GM12878 (cell line): Measurements from ENCODE around the gene HDGFL1. TPM values are rescaled to one million over a fixed set of nuclear protein-coding genes. Genes with fewer than 3 reads are reported as not detected.

Source experiments
- ATAC-seq: fragments of 200-7000 bp; cut with Tn5 transposase; 3 replicates; pipeline ENCODE4 v1.9.1; 2020; ENCODE audit warnings: mild to moderate bottlenecking, moderate library complexity
- BruUV-seq: library from RNA; stranded (reverse); fragments of 400-500 nt; replicated peaks from 2 replicates; lab custom pipeline; 2021; lab: Mats Ljungman, UMichigan
- CTCF ChIA-PET: fragments of 300-600 bp; sonication (Branson Sonifier 250); formaldehyde crosslinking; extraction: SDS; loops from one replicate; lab custom pipeline; 2021; ENCODE audit warnings: inconsistent platforms; lab: Yijun Ruan, JAX
- POLR2A ChIA-PET: fragments of 350-600 bp; formaldehyde crosslinking; extraction: SDS; loops from one replicate; lab custom pipeline; 2021; ENCODE audit warnings: inconsistent platforms; lab: Charles Lee
- RAD21 ChIA-PET: fragments of 300-600 bp; sonication (Branson Sonifier 250); formaldehyde crosslinking; loops from one replicate; lab custom pipeline; 2023; ENCODE audit warnings: antibody characterized with exemption; ENCODE audit not compliant: unreplicated experiment; lab: Charles Lee
- SMC1A ChIA-PET: fragments of 300-600 bp; sonication (Branson Sonifier 250); formaldehyde crosslinking; loops from one replicate; lab custom pipeline; 2023; ENCODE audit not compliant: unreplicated experiment, uncharacterized antibody; lab: Charles Lee
- DNase-seq: peaks from one replicate; pipeline ENCODE4 v3.0.0-alpha.2; 2011; ENCODE audit warnings: low read depth, low spot score
- FAIRE-seq: peaks from 3 replicates; lab custom pipeline; 2011; peaks lifted over from hg19 to GRCh38; lab: Jason Lieb, UNC
- H2AFZ ChIP-seq: 2 replicates; pipeline ENCODE4 v1.6.0; 2011; ENCODE audit warnings: low read depth, low read length, control low read depth; ENCODE audit not compliant: control insufficient read depth
- H3K27ac ChIP-seq: 2 replicates; pipeline ENCODE4 v1.5.1; 2011; ENCODE audit warnings: control low read depth; ENCODE audit not compliant: control insufficient read depth, insufficient read depth
- H3K27me3 ChIP-seq, 2 experiments: replicated peaks in 1 of 2; 2 replicates each; pipeline versions ENCODE4 v1.6.0 to v1.6.1; 2011; ENCODE audit warnings: low read length in 1 of 2; ENCODE audit not compliant: control insufficient read depth in 2 of 2, insufficient read depth in 2 of 2
- H3K36me3 ChIP-seq, 2 experiments: 2 replicates each; pipeline ENCODE4 v1.5.1; 2011; ENCODE audit warnings: low read length in 1 of 2; ENCODE audit not compliant: control insufficient read depth in 2 of 2, insufficient read depth in 2 of 2
- H3K4me1 ChIP-seq: 2 replicates; pipeline ENCODE4 v1.6.1; 2011; ENCODE audit warnings: mild to moderate bottlenecking, low read length, moderate library complexity, mixed read lengths; ENCODE audit not compliant: control insufficient read depth, insufficient read depth
- H3K4me2 ChIP-seq: 2 replicates; pipeline ENCODE4 v1.6.0; 2011; ENCODE audit warnings: control low read depth; ENCODE audit not compliant: control insufficient read depth, insufficient read depth
- H3K4me3 ChIP-seq: fragments of 200-600 bp; sonication (generic); 2 replicates; pipeline ENCODE4 v1.5.1; 2016
- H3K79me2 ChIP-seq: 2 replicates; pipeline ENCODE4 v1.6.0; 2011; ENCODE audit warnings: low read length; ENCODE audit not compliant: control insufficient read depth, insufficient read depth
- H3K9ac ChIP-seq: 2 replicates; pipeline ENCODE4 v1.8.0; 2011; ENCODE audit warnings: low read length, control low read depth, mixed read lengths; ENCODE audit not compliant: control insufficient read depth, insufficient read depth
- H3K9me3 ChIP-seq: replicated peaks from 3 replicates; pipeline ENCODE4 v1.5.1; 2011; ENCODE audit warnings: mild to moderate bottlenecking, low read length; ENCODE audit not compliant: control insufficient read depth, insufficient read depth
- H4K20me1 ChIP-seq: 2 replicates; pipeline ENCODE4 v1.6.0; 2011; ENCODE audit not compliant: control insufficient read depth, insufficient read depth
- DPF2 ChIP-seq: fragments of 450-650 bp; IDR thresholded peaks from 2 replicates; pipeline ENCODE4 v1.6.1; 2017; ENCODE audit warnings: mild to moderate bottlenecking
- ELK1 ChIP-seq: IDR thresholded peaks from 2 replicates; pipeline ENCODE4 v1.6.1; 2012; ENCODE audit warnings: low read depth, low read length, improper control_type of control experiment
- GATAD2B ChIP-seq: fragments of 450-650 bp; conservative IDR thresholded peaks from 2 replicates; pipeline ENCODE4 v1.6.1; 2017; ENCODE audit warnings: low read depth, mild to moderate bottlenecking, moderate library complexity
- IRF4 ChIP-seq: IDR thresholded peaks from 2 replicates; pipeline ENCODE4 v1.6.1; 2011; ENCODE audit warnings: low read depth, low read length
- MAX ChIP-seq: IDR thresholded peaks from 2 replicates; pipeline ENCODE4 v1.6.1; 2012; ENCODE audit warnings: low read depth, low read length, improper control_type of control experiment
- MTA2 ChIP-seq: fragments of 450-650 bp; IDR thresholded peaks from 2 replicates; pipeline ENCODE4 v1.6.1; 2016; ENCODE audit warnings: low read depth, mild to moderate bottlenecking, moderate library complexity
- NFYB ChIP-seq: IDR thresholded peaks from 2 replicates; pipeline ENCODE4 v1.6.1; 2011; ENCODE audit warnings: low read depth, mild to moderate bottlenecking, low read length, improper control_type of control experiment, moderate library complexity; ENCODE audit not compliant: insufficient read depth
- SREBF2 ChIP-seq: IDR thresholded peaks from 2 replicates; pipeline ENCODE4 v1.6.1; 2012; ENCODE audit warnings: mild to moderate bottlenecking, low read length
- TARDBP ChIP-seq: IDR thresholded peaks from 2 replicates; pipeline ENCODE4 v1.6.1; 2016; ENCODE audit warnings: borderline replicate concordance
- ZBED1 ChIP-seq: IDR thresholded peaks from 2 replicates; pipeline ENCODE4 v1.6.1; 2016; ENCODE audit warnings: borderline replicate concordance
- ZNF217 ChIP-seq: fragments of 450-650 bp; IDR thresholded peaks from 2 replicates; pipeline ENCODE4 v1.6.1; 2017; ENCODE audit warnings: antibody characterized with exemption, mild to moderate bottlenecking
- WGBS: methylation state at CpG from one replicate; pipeline ENCODE4 v1.1.6; 2016; ENCODE audit warnings: low lambda C conversion rate; ENCODE audit not compliant: insufficient replicate concordance, insufficient coverage; ENCODE audit errors: missing lambda C conversion rate; 5-methylcytosine and 5-hydroxymethylcytosine counted together
- in situ Hi-C: fragments of 300-500 bp; cut with MboI; formaldehyde crosslinking; loops from 9 replicates; pipeline ENCODE4 v1.14.3; 2018; ENCODE audit warnings: mixed read lengths
- intact Hi-C: fragments of 100-400 bp; cut with micrococcal nuclease; formaldehyde crosslinking; loops from one replicate; pipeline ENCODE4 v1.14.2; 2022; ENCODE audit not compliant: unreplicated experiment
- polyA plus RNA-seq, 11 experiments: library from polyadenylated mRNA; depleted of rRNA in 4 of 11; unstranded in 6 of 11; stranded (reverse) in 5 of 11; fragments of >200 nt; fragmentation: Nextera tagmentation in 4 of 11; fragmentation: Illumina TruSeq in 1 of 11; extraction: Ambion mirVana in 4 of 11; extraction: Trizol in 1 of 11; gene quantifications; 1 replicate in 1 of 11; 2 replicates in 10 of 11; pipeline versions ENCODE4 v1.2.1 to v1.2.3, GENCODE V29; 2011 to 2016; ENCODE audit warnings: inconsistent platforms in 2 of 11, missing spikeins in 2 of 11, low read depth in 1 of 11
- total RNA-seq, 4 experiments: library from RNA; depleted of rRNA in 3 of 4; stranded (reverse); fragments of >200 nt in 3 of 4; fragmentation: Illumina TruSeq in 1 of 4; extraction: Trizol in 1 of 4; gene quantifications; 2 replicates each; pipeline versions ENCODE4 v1.2.1 to v1.2.3, GENCODE V29; 2013 to 2021
- TF ChIP-seq, protein P1 (sequence below): IDR thresholded peaks from 2 replicates; pipeline ENCODE4 v1.6.1; 2011; ENCODE audit warnings: low read depth, mild to moderate bottlenecking, low read length, moderate library complexity, borderline replicate concordance; ENCODE audit errors: extremely low read depth
- TF ChIP-seq, protein P2 (sequence below): IDR thresholded peaks from 2 replicates; pipeline ENCODE4 v1.6.1; 2011; ENCODE audit warnings: borderline replicate concordance, low read depth, mild to moderate bottlenecking, moderate library complexity, mixed read lengths, low read length; ENCODE audit not compliant: insufficient read depth; ENCODE audit errors: extremely low read length

HDGFL1 gene
- total and polyA plus RNA-seq, 10 of the 15 experiments (the other 5 are each of a cell fraction or from before 2014, with no cell fraction given): 0.03 to 0.69 (median 0.19) TPM

DNA sequence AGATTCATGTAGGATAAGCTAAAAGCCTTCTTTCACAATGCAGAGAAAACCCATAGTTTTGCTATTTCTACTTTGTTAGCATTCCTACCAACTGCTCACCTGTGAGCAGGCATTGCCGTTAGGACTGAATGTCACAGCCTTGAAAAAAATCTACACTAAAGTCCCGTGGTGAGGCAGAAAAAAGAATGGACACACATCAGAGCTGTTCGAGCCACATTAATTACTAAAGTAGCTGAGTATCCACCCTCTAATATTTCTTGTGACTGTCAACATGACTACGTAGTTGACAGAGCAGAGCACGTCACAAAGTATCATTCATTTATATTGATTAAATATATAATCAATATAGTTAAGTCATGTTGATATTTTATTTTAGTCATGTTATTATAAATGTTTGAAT, 10.1 kb downstream of the HDGFL1 start:
- Histone ChIP-seq H3K79me2 (no peaks in the 10 kb centered on the region), H3K9ac (no peak overlapping the region), H3K27me3 (no peaks in the 10 kb centered on the region), H3K36me3 (no peaks in the 10 kb centered on the region), H2AFZ (no peak overlapping the region), H4K20me1 (no peaks in the 10 kb centered on the region), H3K9me3 (no peaks in the 10 kb centered on the region), H3K27ac (no peak overlapping the region), H3K4me1 (no peaks in the 10 kb centered on the region), H3K4me2 (no peak overlapping the region), H3K4me3 (no peak overlapping the region)
- POLR2A ChIA-PET: no interaction called here
- SMC1A ChIA-PET: no interaction called here
- TF ChIP-seq ZBED1: no peak
- no peak for TF ChIP-seq ELK1
- no peak for TF ChIP-seq GATAD2B
- TF ChIP-seq, protein P1, sequence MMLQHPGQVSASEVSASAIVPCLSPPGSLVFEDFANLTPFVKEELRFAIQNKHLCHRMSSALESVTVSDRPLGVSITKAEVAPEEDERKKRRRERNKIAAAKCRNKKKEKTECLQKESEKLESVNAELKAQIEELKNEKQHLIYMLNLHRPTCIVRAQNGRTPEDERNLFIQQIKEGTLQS: no peak
- FAIRE-seq (no peak), ATAC-seq (no peak), DNase-seq (no peak)
- in situ Hi-C loops (no loop called here), intact Hi-C loops (no loop called here)
- CTCF ChIA-PET: no interaction called here
- 39% methylated on average over 5 of the region's 5 CpGs for WGBS
- RAD21 ChIA-PET: no interaction called here
- BruUV-seq: no TSS peak

GRCh38 chr6:22580337-22580736, 11.0 kb downstream of the HDGFL1 start:
- H3K4me2 ChIP-seq: no peak overlapping the region
- no peaks in the 10 kb centered on the region for H4K20me1 ChIP-seq
- DNase-seq (no peak), FAIRE-seq (no peak), ATAC-seq (no peak)
- H3K9ac ChIP-seq: no peak overlapping the region
- no peaks in the 10 kb centered on the region for H3K4me1 ChIP-seq
- no peaks in the 10 kb centered on the region for H3K79me2 ChIP-seq
- H3K4me3 ChIP-seq: no peak overlapping the region
- ChIA-PET RAD21 (no interaction called here), POLR2A (interaction anchor here (0.6 kb wide), 1 partner anchor 1151 kb away, joined by 5 read pairs; no protein-coding TSS in a partner anchor), SMC1A (interaction anchor here (1.8 kb wide), 1 partner anchor 17 kb away, joined by 6 read pairs; no protein-coding TSS in a partner anchor), CTCF (interaction anchor here (0.6 kb wide), 1 partner anchor 16 kb away, joined by 3 read pairs; no protein-coding TSS in a partner anchor)
- H2AFZ ChIP-seq: no peak overlapping the region
- no peaks in the 10 kb centered on the region for H3K36me3 ChIP-seq
- no peaks in the 10 kb centered on the region for H3K9me3 ChIP-seq
- in situ Hi-C loops: no loop called here
- WGBS: 46% methylated on average over 5 of the region's 5 CpGs
- no peaks in the 10 kb centered on the region for H3K27me3 ChIP-seq
- intact Hi-C loops: no loop called here
- no TSS peak for BruUV-seq
- H3K27ac ChIP-seq: no peak overlapping the region
- TF ChIP-seq SREBF2 (no peak), DPF2 (no peak), ZNF217 (no peak), ELK1 (no peak), TARDBP (no peak), MTA2 (no peak), MAX (no peak), NFYB (no peak), IRF4 (no peak)
- TF ChIP-seq, protein P1: no peak
- TF ChIP-seq, protein P2, sequence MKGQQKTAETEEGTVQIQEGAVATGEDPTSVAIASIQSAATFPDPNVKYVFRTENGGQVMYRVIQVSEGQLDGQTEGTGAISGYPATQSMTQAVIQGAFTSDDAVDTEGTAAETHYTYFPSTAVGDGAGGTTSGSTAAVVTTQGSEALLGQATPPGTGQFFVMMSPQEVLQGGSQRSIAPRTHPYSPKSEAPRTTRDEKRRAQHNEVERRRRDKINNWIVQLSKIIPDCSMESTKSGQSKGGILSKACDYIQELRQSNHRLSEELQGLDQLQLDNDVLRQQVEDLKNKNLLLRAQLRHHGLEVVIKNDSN: no peak
